HEK293 (cell line): ENCODE results near the gene KCNMA1.

Experiments used
- HOXA7 ChIP-seq: sonication (generic); formaldehyde crosslinking; IDR thresholded peaks from 2 replicates; pipeline ENCODE4 v1.8.1; 2022; ENCODE audit warnings: missing genetic modification reagents, borderline replicate concordance
- ZBTB1 ChIP-seq: fragments of 450-650 bp; formaldehyde crosslinking; IDR thresholded peaks from 2 replicates; pipeline ENCODE4 v1.5.1; 2016; ENCODE audit warnings: missing biosample characterization, missing genetic modification characterization
- ZNF16 ChIP-seq: fragments of 450-650 bp; formaldehyde crosslinking; IDR thresholded peaks from 2 replicates; pipeline ENCODE4 v1.5.1; 2016; ENCODE audit warnings: low read depth, missing biosample characterization, missing genetic modification characterization
- ZNF23 ChIP-seq: fragments of 450-650 bp; formaldehyde crosslinking; IDR thresholded peaks from 2 replicates; pipeline ENCODE4 v1.5.1; 2016; ENCODE audit warnings: missing biosample characterization, missing genetic modification characterization, borderline replicate concordance
- ZNF292 ChIP-seq: fragments of 450-650 bp; formaldehyde crosslinking; IDR thresholded peaks from 2 replicates; pipeline ENCODE4 v1.5.1; 2016; ENCODE audit warnings: low read depth, missing biosample characterization, missing genetic modification characterization, borderline replicate concordance
- ZNF362 ChIP-seq: fragments of 450-650 bp; formaldehyde crosslinking; IDR thresholded peaks from 2 replicates; pipeline ENCODE4 v1.5.1; 2016; ENCODE audit warnings: missing biosample characterization, missing genetic modification characterization
- ZNF37A ChIP-seq: fragments of 450-650 bp; IDR thresholded peaks from 2 replicates; pipeline ENCODE4 v1.5.1; 2018; ENCODE audit warnings: missing biosample characterization, missing genetic modification characterization
- ZNF513 ChIP-seq: fragments of 450-650 bp; IDR thresholded peaks from 2 replicates; pipeline ENCODE4 v1.5.1; 2018; ENCODE audit warnings: missing biosample characterization, missing genetic modification characterization
- TF ChIP-seq, protein P1 (sequence below): fragments of 450-650 bp; formaldehyde crosslinking; IDR thresholded peaks from 2 replicates; pipeline ENCODE4 v1.5.1; 2016; ENCODE audit warnings: missing biosample characterization, missing genetic modification characterization

- no peak for TF ChIP-seq ZBTB1 (tag by site-specific recombination)
- no peak for TF ChIP-seq ZNF362 (tag by site-specific recombination)
- TF ChIP-seq ZNF23: no peak
- no peak for TF ChIP-seq ZNF513 (tag by site-specific recombination)
- TF ChIP-seq ZNF37A (tag by site-specific recombination): no peak
- TF ChIP-seq ZNF292: no peak
- TF ChIP-seq, protein P1, sequence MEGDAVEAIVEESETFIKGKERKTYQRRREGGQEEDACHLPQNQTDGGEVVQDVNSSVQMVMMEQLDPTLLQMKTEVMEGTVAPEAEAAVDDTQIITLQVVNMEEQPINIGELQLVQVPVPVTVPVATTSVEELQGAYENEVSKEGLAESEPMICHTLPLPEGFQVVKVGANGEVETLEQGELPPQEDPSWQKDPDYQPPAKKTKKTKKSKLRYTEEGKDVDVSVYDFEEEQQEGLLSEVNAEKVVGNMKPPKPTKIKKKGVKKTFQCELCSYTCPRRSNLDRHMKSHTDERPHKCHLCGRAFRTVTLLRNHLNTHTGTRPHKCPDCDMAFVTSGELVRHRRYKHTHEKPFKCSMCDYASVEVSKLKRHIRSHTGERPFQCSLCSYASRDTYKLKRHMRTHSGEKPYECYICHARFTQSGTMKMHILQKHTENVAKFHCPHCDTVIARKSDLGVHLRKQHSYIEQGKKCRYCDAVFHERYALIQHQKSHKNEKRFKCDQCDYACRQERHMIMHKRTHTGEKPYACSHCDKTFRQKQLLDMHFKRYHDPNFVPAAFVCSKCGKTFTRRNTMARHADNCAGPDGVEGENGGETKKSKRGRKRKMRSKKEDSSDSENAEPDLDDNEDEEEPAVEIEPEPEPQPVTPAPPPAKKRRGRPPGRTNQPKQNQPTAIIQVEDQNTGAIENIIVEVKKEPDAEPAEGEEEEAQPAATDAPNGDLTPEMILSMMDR: no peak
- no peak for TF ChIP-seq ZNF16 (tag by site-specific recombination)
- TF ChIP-seq HOXA7 (CRISPR knock-in tag): no peak
Measured at GRCh38 chr10:77527839-77528238, 109.8 kb downstream of the KCNMA1 start.
